SU-DHL-6 (cell line): ENCODE results near the gene CALHM5.

Source experiments
- EZH2phosphoT487 ChIP-seq: fragments of 200-600 bp; sonication (generic), shearing (Covaris generic); conservative IDR thresholded peaks from 2 replicates; pipeline ENCODE4 v1.6.1; 2018; ENCODE audit warnings: mild to moderate bottlenecking, antibody characterized with exemption, low read length, moderate library complexity, mixed read lengths
- TF ChIP-seq, protein P1 (sequence below): fragments of 200-600 bp; sonication (generic); IDR thresholded peaks from one replicate; pipeline ENCODE4 v1.5.1; 2017; ENCODE audit warnings: antibody characterized with exemption, mild to moderate bottlenecking, low read length, moderate library complexity; ENCODE audit not compliant: insufficient read depth, poor library complexity, severe bottlenecking

DNA sequence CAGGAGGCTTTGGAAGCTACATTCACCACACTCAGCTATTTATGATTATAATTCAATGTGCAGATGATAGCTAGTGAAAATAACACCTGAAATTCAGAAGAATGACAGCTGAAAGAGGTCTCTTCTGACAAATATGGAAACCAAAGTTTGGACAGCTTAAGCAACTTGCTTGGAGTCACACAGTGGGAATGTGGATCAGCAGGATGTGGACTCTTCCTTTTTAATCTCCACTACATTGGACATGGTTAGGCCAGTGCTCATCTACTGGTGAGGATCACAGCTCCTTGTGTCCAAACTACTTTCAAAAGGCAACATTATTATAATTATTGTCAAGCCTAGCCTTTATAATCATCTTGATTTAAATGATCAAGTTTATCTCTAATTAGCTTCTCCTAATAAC is 23.7 kb downstream of the CALHM5 start:
- TF ChIP-seq, protein P1, sequence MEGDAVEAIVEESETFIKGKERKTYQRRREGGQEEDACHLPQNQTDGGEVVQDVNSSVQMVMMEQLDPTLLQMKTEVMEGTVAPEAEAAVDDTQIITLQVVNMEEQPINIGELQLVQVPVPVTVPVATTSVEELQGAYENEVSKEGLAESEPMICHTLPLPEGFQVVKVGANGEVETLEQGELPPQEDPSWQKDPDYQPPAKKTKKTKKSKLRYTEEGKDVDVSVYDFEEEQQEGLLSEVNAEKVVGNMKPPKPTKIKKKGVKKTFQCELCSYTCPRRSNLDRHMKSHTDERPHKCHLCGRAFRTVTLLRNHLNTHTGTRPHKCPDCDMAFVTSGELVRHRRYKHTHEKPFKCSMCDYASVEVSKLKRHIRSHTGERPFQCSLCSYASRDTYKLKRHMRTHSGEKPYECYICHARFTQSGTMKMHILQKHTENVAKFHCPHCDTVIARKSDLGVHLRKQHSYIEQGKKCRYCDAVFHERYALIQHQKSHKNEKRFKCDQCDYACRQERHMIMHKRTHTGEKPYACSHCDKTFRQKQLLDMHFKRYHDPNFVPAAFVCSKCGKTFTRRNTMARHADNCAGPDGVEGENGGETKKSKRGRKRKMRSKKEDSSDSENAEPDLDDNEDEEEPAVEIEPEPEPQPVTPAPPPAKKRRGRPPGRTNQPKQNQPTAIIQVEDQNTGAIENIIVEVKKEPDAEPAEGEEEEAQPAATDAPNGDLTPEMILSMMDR: no peak
- TF ChIP-seq EZH2phosphoT487: no peak
